ENCODE data around the gene LIN37. TPM values are rescaled to one million over a fixed set of nuclear protein-coding genes. Genes with fewer than 3 reads are reported as not detected.

Gene LIN37
- total and polyA plus RNA-seq, 2 of the 13 experiments (the other 11 are each of a cell fraction or from before 2014, with no cell fraction given) = 6.3 to 8.7 TPM

DNA sequence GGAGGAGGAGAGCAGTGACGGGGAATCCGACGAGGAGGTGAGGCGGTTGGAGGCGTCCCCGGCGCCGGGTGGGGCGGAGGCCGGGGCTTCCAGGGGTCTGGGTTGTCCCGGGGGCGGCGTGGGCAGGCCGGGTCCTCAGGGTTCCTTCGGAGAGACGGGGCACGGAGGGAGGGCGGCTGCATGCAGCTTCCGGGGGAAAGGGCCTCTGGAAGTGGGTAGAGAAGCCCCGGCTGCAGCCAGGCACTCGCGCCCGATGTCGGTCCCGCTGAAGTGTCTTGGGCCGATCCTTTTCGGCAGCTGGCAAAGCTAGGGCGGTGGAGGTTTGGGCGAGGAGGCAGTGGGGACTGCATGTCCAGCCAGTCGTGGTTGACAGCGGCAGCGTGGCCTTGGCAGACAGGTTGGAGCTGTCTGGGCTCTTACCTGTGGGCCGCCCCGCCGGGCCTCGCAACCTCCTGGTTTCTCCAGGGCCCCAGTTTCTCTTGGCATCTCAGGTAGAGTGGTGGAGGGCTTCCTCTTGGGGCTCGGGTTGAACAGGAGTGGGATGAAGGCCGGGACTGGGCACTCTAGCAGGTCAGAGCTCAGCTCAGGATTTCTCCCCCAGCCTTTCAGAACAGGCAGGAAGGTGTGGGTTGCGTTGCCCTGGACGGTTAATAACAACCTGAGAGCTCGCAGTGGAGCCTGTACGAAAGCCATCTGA lies 29.9 kb upstream of the LIN37 start (continued):
- TF ChIP-seq ZNF503 (CRISPR knock-in tag; IDR thresholded peaks at IDR 0.05) (no peak), TAF1 (CRISPR knock-in tag; IDR thresholded peaks at IDR 0.05) (peak; percentile 8; the same call in 1 of the 2 replicates), CENPX (CRISPR knock-in tag; IDR thresholded peaks at IDR 0.05) (no peak), EED (CRISPR knock-in tag; IDR thresholded peaks at IDR 0.05) (0 out of 2 replicates have a peak, but pooled peaks have one; percentile 50), ETV5 (CRISPR knock-in tag; IDR thresholded peaks at IDR 0.05; ENCODE audit: borderline replicate concordance) (0 out of 2 replicates have a peak, but pooled peaks have one; percentile 7), PRDM10 (CRISPR knock-in tag; IDR thresholded peaks at IDR 0.05; ENCODE audit: low read depth) (no peak), KDM3A (CRISPR knock-in tag; IDR thresholded peaks at IDR 0.05; ENCODE audit: low read depth) (no peak), KLF9 (CRISPR knock-in tag; IDR thresholded peaks at IDR 0.05; ENCODE audit: low read depth) (no peak), ARNTL (CRISPR knock-in tag; IDR thresholded peaks at IDR 0.05) (no peak), SPEN (CRISPR knock-in tag; IDR thresholded peaks at IDR 0.05; ENCODE audit: low read depth) (no peak), XBP1 (CRISPR knock-in tag; IDR thresholded peaks at IDR 0.05) (no peak), ZFP36L2 (CRISPR knock-in tag; IDR thresholded peaks at IDR 0.05) (no peak), NPAS2 (CRISPR knock-in tag; IDR thresholded peaks at IDR 0.05; ENCODE audit: borderline replicate concordance) (no peak), ZBTB8A (CRISPR knock-in tag; IDR thresholded peaks at IDR 0.05; ENCODE audit: borderline replicate concordance, low read depth) (no peak), ZNF17 (CRISPR knock-in tag; IDR thresholded peaks at IDR 0.05) (no peak), ZNF232 (CRISPR knock-in tag; IDR thresholded peaks at IDR 0.05; ENCODE audit: borderline replicate concordance) (0 out of 2 replicates have a peak, but pooled peaks have one; percentile 1), FOXK2 (IDR thresholded peaks at IDR 0.05) (no peak), GZF1 (CRISPR knock-in tag; IDR thresholded peaks at IDR 0.05) (0 out of 2 replicates have a peak, but pooled peaks have one; percentile 39), ZNF230 (CRISPR knock-in tag; IDR thresholded peaks at IDR 0.05) (no peak), TGIF2 (CRISPR knock-in tag; IDR thresholded peaks at IDR 0.05) (peak; percentile 34; the same call in 1 of the 2 replicates), MAF1 (CRISPR knock-in tag; IDR thresholded peaks at IDR 0.05; ENCODE audit: borderline replicate concordance) (no peak), KDM2A (CRISPR knock-in tag; IDR thresholded peaks at IDR 0.05; ENCODE audit: borderline replicate concordance, low read depth) (no peak; the same call in 1 of the 2 replicates), POLR2G (IDR thresholded peaks at IDR 0.05; ENCODE audit: low read depth, low read length) (no peak), ZNF451 (CRISPR knock-in tag; IDR thresholded peaks at IDR 0.05) (no peak), ZNF337 (CRISPR knock-in tag; IDR thresholded peaks at IDR 0.05; ENCODE audit: borderline replicate concordance, low read depth) (no peak), ZNF724P (CRISPR knock-in tag; IDR thresholded peaks at IDR 0.05; ENCODE audit: borderline replicate concordance) (no peak)
